HL-60 (cell line): Measurements from ENCODE around the gene PIGBOS1.
"Not testable (repeated sequence)": the region's sequence is repeated elsewhere in the genome, so short reads cannot be mapped to it uniquely, and the experiment has no call there.

ENCODE experiments used
- CTCF ChIP-seq: IDR thresholded peaks from one replicate; pipeline ENCODE4 v1.5.1; 2011; ENCODE audit warnings: low read length, control low read depth, inconsistent platforms; ENCODE audit not compliant: insufficient read depth
- GABPA ChIP-seq: IDR thresholded peaks from 2 replicates; pipeline ENCODE4 v1.6.1; 2012; ENCODE audit warnings: low read depth
- POLR2AphosphoS5 ChIP-seq: IDR thresholded peaks from 2 replicates; pipeline ENCODE4 v1.6.1; 2012; ENCODE audit warnings: low read depth
- REST ChIP-seq: IDR thresholded peaks from 2 replicates; pipeline ENCODE4 v1.6.1; 2012; ENCODE audit warnings: low read depth; ENCODE audit not compliant: insufficient replicate concordance
- SPI1 ChIP-seq: IDR thresholded peaks from 2 replicates; pipeline ENCODE4 v1.6.1; 2012; ENCODE audit warnings: low read depth, mild to moderate bottlenecking, borderline replicate concordance

GRCh38 chr15:55280589-55280988, 38.3 kb downstream of the PIGBOS1 start:
- not testable (repeated sequence) for TF ChIP-seq CTCF, POLR2AphosphoS5, GABPA, SPI1, REST
